Bronchial epithelial cell (primary cell): ENCODE data around the gene RNASE4. TPM values are rescaled to one million over a fixed set of nuclear protein-coding genes. Genes with fewer than 3 reads are reported as not detected.
"Not testable (repeated sequence)": the region's sequence is repeated elsewhere in the genome, so short reads cannot be mapped to it uniquely, and the experiment has no call there.

Experiments used
- DNase-seq: peaks from one replicate; pipeline ENCODE4 v3.0.0-alpha.2; 2010; ENCODE audit warnings: low read depth
- FAIRE-seq: peaks from 2 replicates; lab custom pipeline; 2011; peaks lifted over from hg19 to GRCh38; lab: Jason Lieb, UNC
- H3K27me3 ChIP-seq: 2 replicates; pipeline ENCODE4 v1.5.1; 2011; ENCODE audit warnings: low read length; ENCODE audit not compliant: control insufficient read depth, insufficient read depth
- H3K36me3 ChIP-seq: 2 replicates; pipeline ENCODE4 v1.5.1; 2011; ENCODE audit warnings: low read length; ENCODE audit not compliant: control insufficient read depth, insufficient read depth
- H3K4me3 ChIP-seq: 2 replicates; pipeline ENCODE4 v1.5.1; 2011; ENCODE audit warnings: mild to moderate bottlenecking, low read depth, low read length, control low read depth
- total RNA-seq: library from RNA; depleted of rRNA; stranded (reverse); fragments of >200 nt; gene quantifications from 2 replicates; pipeline ENCODE4 v1.2.1, GENCODE V29; 2014
- TF ChIP-seq, protein P1 (sequence below): IDR thresholded peaks from 2 replicates; pipeline ENCODE4 v1.5.1; 2011; ENCODE audit warnings: mild to moderate bottlenecking, moderate library complexity, low read length, control low read depth, inconsistent platforms; ENCODE audit not compliant: insufficient read depth, severe bottlenecking

The RNASE4 gene
- total RNA-seq, 1 donor from 2014 or later = 4.7 TPM

DNA sequence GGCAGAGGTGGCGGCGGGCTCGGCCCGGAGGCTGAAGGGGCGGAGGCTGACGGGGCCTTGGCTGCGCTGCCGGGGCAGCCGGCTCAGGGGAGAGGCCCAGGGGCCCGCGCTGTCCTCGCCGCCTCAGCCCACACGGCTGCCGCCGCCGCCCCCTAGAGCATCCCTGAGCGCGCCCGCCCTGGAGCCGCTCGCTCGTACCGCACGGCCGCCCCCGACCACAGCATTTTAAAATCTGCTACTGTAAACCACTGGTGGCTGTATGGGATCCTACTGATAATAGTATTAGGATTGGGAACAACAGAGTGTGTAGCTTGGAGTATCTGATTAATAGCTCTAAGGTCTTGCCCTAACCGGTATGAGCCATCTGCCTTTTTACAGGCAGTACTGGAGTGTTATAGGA is 39.1 kb downstream of the RNASE4 start:
- TF ChIP-seq, protein P1, sequence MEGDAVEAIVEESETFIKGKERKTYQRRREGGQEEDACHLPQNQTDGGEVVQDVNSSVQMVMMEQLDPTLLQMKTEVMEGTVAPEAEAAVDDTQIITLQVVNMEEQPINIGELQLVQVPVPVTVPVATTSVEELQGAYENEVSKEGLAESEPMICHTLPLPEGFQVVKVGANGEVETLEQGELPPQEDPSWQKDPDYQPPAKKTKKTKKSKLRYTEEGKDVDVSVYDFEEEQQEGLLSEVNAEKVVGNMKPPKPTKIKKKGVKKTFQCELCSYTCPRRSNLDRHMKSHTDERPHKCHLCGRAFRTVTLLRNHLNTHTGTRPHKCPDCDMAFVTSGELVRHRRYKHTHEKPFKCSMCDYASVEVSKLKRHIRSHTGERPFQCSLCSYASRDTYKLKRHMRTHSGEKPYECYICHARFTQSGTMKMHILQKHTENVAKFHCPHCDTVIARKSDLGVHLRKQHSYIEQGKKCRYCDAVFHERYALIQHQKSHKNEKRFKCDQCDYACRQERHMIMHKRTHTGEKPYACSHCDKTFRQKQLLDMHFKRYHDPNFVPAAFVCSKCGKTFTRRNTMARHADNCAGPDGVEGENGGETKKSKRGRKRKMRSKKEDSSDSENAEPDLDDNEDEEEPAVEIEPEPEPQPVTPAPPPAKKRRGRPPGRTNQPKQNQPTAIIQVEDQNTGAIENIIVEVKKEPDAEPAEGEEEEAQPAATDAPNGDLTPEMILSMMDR = no peak
- H3K27me3 ChIP-seq = no peaks in the 10 kb centered on the region
- DNase-seq (no peak), FAIRE-seq (no peak)
- no peaks in the 10 kb centered on the region for H3K36me3 ChIP-seq
- no peak overlapping the region for H3K4me3 ChIP-seq

DNA sequence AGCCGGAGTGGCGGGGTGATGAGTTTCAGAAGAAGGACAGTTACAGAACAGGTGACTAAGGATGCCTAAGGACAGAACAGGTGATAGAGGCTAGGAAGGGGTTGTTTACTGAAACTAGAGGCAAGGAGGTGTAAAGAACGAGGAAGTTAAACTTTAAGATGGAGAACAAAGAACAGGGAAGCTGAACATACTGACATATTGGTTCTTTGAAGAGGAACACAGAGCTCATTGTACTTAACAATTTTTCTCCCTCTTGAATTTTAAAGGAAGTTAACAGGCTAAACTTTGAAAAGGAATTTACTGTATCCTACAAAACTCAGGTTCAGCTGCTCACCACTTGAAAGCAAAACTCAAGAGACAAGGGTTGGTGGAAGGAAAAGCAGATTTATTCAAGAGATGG is 41.8 kb downstream of the RNASE4 start:
- H3K4me3 ChIP-seq, H3K27me3 ChIP-seq, DNase-seq, FAIRE-seq, H3K36me3 ChIP-seq: not testable (repeated sequence)

DNA sequence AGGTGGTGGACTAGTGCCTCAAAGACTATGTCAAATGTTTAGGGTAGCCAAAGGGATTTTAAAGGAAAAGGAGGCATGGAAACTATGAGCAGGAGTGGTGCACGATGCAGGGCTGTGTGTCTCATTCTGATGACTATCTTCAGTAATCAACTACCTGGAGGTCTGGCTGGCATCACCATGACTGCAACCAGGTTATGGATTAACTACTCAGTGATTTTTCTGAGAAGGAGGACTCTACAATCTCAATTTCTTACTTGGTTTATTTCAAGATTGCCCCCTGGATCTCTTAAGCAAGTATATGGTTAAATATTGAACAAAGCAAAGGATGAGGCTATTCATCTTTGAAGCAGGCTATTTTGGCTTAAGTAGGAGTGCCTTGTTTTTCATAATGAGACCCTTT is 42.2 kb downstream of the RNASE4 start:
- FAIRE-seq = no peak

DNA sequence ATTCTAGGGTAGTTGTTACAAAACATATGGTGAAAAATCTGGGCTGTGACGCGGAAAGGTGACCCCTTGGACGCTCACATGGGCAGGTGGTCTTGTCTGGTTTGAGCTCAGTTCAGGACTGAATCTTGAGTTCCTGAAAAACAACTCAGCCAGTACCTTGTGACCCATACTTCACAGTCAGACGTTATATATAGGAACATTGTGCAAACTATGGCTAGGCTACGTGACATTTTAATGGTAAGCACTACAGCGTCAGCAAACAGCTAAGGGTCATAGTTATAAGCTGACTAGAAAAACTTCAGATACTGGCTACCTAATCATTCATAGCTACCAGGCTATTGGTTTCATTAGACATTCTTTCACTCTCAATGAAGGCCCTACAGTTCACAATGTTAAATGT is 46.5 kb downstream of the RNASE4 start:
- H3K4me3 ChIP-seq = no peak overlapping the region
- no peaks in the 10 kb centered on the region for H3K27me3 ChIP-seq
- FAIRE-seq (no peak), DNase-seq (no peak)
- no peaks in the 10 kb centered on the region for H3K36me3 ChIP-seq
- TF ChIP-seq, protein P1 = no peak

More for the DNA sequence above, 42.2 kb downstream of the RNASE4 start:
- no peak overlapping the region for H3K4me3 ChIP-seq
- DNase-seq = no peak
- no peaks in the 10 kb centered on the region for H3K27me3 ChIP-seq
- no peaks in the 10 kb centered on the region for H3K36me3 ChIP-seq
- TF ChIP-seq, protein P1 = no peak

DNA sequence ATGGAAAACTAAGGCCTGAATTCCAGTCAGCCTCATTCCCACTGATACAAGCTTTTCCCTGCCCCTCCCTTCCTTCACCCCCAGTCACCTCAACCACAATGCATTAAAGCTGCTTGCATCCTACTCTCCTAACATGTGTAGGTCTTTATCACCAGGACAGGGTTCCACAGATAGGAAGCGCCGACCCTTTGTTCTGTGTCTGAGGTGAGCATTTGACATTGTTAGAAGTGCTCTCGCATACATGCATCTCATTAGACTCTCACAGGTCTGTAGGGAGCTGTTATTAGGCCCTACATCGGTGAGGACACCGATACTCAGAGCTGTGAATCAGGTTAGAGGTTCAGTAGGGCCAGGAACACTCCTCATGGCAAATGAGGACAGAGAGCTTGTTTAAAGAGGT is 48.1 kb downstream of the RNASE4 start:
- TF ChIP-seq, protein P1 = no peak
- no peaks in the 10 kb centered on the region for H3K36me3 ChIP-seq
- H3K27me3 ChIP-seq = no peaks in the 10 kb centered on the region
- FAIRE-seq (no peak), DNase-seq (no peak)
- H3K4me3 ChIP-seq = no peak overlapping the region

DNA sequence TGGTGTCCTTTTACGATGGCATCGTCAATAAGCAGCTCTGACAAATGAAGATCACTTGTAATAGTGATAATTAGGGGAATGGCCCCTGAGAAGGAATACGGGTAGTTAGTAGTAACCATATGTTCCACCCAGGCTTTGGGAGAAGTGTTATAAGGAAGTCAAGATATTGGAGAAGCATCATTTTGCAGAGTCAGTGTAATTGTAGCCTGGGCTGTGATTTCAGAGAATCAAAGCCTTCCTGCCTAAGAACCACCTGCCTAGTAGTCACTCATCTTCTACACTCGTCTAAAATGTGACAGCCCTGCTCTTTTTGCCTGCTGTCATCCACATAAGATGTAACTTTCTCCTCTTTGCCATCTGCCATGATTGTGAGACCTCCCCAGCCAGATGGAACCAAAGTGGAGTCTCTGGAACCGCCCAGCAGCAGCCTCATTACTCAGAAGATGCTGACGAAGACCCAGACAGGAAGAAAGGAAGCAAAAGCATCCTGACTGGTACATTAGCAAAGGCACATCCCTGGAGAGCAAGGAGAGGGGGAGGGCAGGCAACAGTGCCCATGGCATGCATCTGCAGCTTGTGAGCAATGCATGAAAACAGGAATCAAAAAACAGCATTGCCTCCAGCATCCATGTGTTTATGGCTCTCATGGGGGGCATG is 48.7 kb downstream of the RNASE4 start:
- no peaks in the 10 kb centered on the region for H3K27me3 ChIP-seq
- FAIRE-seq = no peak
- TF ChIP-seq, protein P1 = no peak
- DNase-seq = no peak
- H3K36me3 ChIP-seq = no peaks in the 10 kb centered on the region
- no peak overlapping the region for H3K4me3 ChIP-seq
